Uterus (tissue), 4 donors: ENCODE data around the gene ELOVL2. TPM values are rescaled to one million over a fixed set of nuclear protein-coding genes. Genes with fewer than 3 reads are reported as not detected.

Experiments used
- DNase-seq, 2 donors: peaks; one replicate each; pipeline ENCODE4 v3.0.0-alpha.2; 2019 to 2020
- H3K27ac ChIP-seq, 2 donors: fragments of 200-600 bp; sonication (generic); 1 replicate in 1 of 2; 2 replicates in 1 of 2; pipeline ENCODE4 v1.5.1; 2016 to 2018
- H3K27me3 ChIP-seq, 2 donors: fragments of 200-600 bp; sonication (generic); one replicate each; pipeline ENCODE4 v1.5.1; 2018 to 2019; ENCODE audit warnings: control low read depth in 1 of 2
- H3K36me3 ChIP-seq, 2 donors: fragments of 200-600 bp; sonication (generic); one replicate each; pipeline ENCODE4 v1.5.1; 2019; ENCODE audit warnings: control low read depth in 1 of 2
- H3K4me1 ChIP-seq, 2 donors: fragments of 200-600 bp; sonication (generic); one replicate each; pipeline ENCODE4 v1.5.1; 2018 to 2019; ENCODE audit warnings: control low read depth in 1 of 2
- H3K4me3 ChIP-seq, 2 donors: fragments of 200-600 bp; sonication (generic); 1 replicate in 1 of 2; 2 replicates in 1 of 2; pipeline ENCODE4 v1.5.1; 2018 to 2019; ENCODE audit warnings: mild to moderate bottlenecking in 1 of 2
- H3K9me3 ChIP-seq, 2 donors: fragments of 200-600 bp; sonication (generic); one replicate each; pipeline ENCODE4 v1.5.1; 2019; ENCODE audit warnings: control low read depth in 1 of 2
- POLR2A ChIP-seq, 2 donors: fragments of 450-650 bp; IDR thresholded peaks; one replicate each; pipeline ENCODE4 v1.6.1; 2016; ENCODE audit warnings: antibody characterized with exemption in 2 of 2, mild to moderate bottlenecking in 1 of 2, moderate library complexity in 1 of 2
- intact Hi-C: fragments of 100-400 bp; cut with DNase I; formaldehyde crosslinking; loops from one replicate; pipeline ENCODE4 v1.15.1; 2023; ENCODE audit warnings: low total_unique reads
- total RNA-seq, 4 donors: library from RNA; depleted of rRNA in 3 of 4; stranded (reverse); fragments of >200 nt in 3 of 4; gene quantifications; one replicate each; pipeline versions ENCODE4 v1.1.0 to v1.2.4, GENCODE V29; 2014 to 2023
- TF ChIP-seq, protein P1 (sequence below), 4 experiments: fragments of 200-600 bp in 2 of 4; fragments of 450-650 bp in 2 of 4; sonication (generic) in 2 of 4; IDR thresholded peaks; one replicate each; pipeline ENCODE4 v1.5.1; 2016 to 2019; ENCODE audit warnings: antibody characterized with exemption in 4 of 4, mild to moderate bottlenecking in 2 of 4, moderate library complexity in 1 of 4
- donor health status: DM: yes; HTN: yes; CAD: no.

The ELOVL2 gene
- total RNA-seq, 4 donors from 2014 or later = 0.09 to 3.5 TPM; not detected in 2

DNA sequence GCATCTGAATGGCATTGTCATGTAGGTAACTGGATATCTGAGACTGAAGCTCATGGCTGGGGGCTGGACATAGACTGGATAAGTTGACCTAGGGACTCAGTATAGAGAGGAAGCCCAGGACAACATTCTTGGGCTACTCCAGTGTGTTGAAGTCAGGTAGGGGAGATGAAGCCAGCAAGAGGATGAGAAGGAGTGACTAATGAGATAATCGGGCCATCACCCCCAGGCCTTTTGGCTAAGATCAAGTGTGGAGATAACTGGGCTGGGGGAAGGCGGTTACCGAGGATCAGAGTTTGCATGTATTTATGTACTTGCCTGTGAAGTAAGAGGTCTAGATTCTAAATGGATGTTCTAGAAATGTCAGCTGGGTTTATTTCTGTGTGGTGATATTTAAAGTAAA lies 73.4 kb downstream of the ELOVL2 start:
- intact Hi-C loops = no loop called here
- no peak overlapping the region for H3K4me3 ChIP-seq
- DNase-seq = no peak
- H3K9me3 ChIP-seq = peaks cover 0 to 4% of the 10 kb centered on the region in 2 donors
- TF ChIP-seq, protein P1, sequence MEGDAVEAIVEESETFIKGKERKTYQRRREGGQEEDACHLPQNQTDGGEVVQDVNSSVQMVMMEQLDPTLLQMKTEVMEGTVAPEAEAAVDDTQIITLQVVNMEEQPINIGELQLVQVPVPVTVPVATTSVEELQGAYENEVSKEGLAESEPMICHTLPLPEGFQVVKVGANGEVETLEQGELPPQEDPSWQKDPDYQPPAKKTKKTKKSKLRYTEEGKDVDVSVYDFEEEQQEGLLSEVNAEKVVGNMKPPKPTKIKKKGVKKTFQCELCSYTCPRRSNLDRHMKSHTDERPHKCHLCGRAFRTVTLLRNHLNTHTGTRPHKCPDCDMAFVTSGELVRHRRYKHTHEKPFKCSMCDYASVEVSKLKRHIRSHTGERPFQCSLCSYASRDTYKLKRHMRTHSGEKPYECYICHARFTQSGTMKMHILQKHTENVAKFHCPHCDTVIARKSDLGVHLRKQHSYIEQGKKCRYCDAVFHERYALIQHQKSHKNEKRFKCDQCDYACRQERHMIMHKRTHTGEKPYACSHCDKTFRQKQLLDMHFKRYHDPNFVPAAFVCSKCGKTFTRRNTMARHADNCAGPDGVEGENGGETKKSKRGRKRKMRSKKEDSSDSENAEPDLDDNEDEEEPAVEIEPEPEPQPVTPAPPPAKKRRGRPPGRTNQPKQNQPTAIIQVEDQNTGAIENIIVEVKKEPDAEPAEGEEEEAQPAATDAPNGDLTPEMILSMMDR (IDR thresholded peaks at IDR 0.05) = no peak
- no peak for TF ChIP-seq POLR2A (IDR thresholded peaks at IDR 0.05)
- no peaks in the 10 kb centered on the region for H3K27me3 ChIP-seq
- H3K4me1 ChIP-seq = no peaks in the 10 kb centered on the region
- no peak overlapping the region for H3K27ac ChIP-seq
- H3K36me3 ChIP-seq = no peaks in the 10 kb centered on the region

DNA sequence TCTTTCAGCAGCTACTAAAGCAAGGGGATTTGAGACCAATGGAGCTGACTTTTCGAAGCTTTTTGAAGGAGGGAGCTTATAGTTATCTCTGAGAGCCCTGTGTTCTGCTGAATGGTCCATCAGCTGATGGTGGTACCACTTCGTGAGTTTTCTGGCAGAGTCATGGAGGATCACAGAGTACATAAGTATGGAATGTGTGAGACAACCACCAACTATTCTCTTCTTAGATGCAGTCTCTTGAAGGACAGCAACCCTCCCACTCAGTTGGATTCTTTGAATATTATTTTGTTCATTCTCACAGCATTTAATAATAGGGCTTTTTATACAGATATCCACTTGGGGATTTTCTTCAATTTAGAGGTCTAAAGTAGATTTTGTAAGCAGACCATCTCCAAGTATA lies 75.3 kb downstream of the ELOVL2 start:
- TF ChIP-seq POLR2A (IDR thresholded peaks at IDR 0.05) = no peak
- TF ChIP-seq, protein P1 (IDR thresholded peaks at IDR 0.05) = no peak
- Histone ChIP-seq H3K4me1 (no peaks in the 10 kb centered on the region), H3K27me3 (no peaks in the 10 kb centered on the region), H3K9me3 (peaks cover 0 to 4% of the 10 kb centered on the region in 2 donors), H3K36me3 (no peaks in the 10 kb centered on the region), H3K27ac (no peak overlapping the region), H3K4me3 (no peak overlapping the region)
- DNase-seq = no peak
- intact Hi-C loops = no loop called here

DNA sequence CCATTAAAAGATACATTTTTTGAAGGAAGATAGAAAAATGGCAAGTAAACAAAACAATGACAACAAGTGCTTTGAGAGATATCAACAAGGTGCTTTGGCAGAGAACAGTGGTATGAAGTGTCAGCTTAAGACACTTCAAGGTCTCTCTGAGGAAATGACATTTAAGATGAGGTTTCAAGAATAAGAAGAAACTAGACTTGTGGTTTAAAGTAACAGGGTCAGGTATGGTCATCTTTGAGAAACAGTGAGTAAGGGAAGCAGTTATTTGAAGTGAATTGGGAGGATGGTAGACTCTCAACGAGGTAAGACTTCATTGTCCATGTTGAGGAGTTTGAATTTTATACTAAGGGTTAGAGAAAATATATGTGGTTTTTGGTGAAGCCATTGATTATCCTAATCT lies 79.4 kb downstream of the ELOVL2 start:
- H3K4me3 ChIP-seq = no peak overlapping the region
- TF ChIP-seq, protein P1 (IDR thresholded peaks at IDR 0.05) = no peak
- intact Hi-C loops = no loop called here
- no peaks in the 10 kb centered on the region for H3K4me1 ChIP-seq
- no peaks in the 10 kb centered on the region for H3K36me3 ChIP-seq
- no peaks in the 10 kb centered on the region for H3K27me3 ChIP-seq
- no peak overlapping the region for H3K27ac ChIP-seq
- DNase-seq = no peak
- H3K9me3 ChIP-seq = peaks cover 0 to 4% of the 10 kb centered on the region in 2 donors

DNA sequence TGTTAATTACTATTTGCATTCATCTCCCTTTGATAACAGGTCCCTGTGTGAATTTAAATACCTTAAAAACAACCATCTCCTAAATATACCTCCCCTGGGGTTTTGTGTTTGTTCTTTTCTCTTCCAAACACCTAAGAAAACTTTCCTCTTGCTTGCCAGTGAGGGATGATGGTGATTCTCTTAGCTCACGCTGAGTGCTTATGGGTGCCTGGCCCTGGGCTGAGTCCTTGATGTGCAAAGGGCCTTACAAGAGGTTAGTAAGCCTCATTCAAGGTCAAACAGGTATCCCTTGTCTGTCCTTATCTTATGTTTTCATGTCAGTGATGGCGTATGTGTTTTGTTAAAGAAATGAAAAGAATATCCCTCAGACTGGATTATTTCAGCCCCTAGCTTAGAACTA lies 81.0 kb downstream of the ELOVL2 start:
- Histone ChIP-seq H3K27ac (no peak overlapping the region), H3K36me3 (no peaks in the 10 kb centered on the region), H3K4me1 (no peaks in the 10 kb centered on the region), H3K27me3 (no peaks in the 10 kb centered on the region), H3K9me3 (peaks cover 0 to 4% of the 10 kb centered on the region in 2 donors), H3K4me3 (no peak overlapping the region)
- no peak for TF ChIP-seq POLR2A (IDR thresholded peaks at IDR 0.05)
- TF ChIP-seq, protein P1 (IDR thresholded peaks at IDR 0.05) = no peak
- intact Hi-C loops = no loop called here
- no peak for DNase-seq

DNA sequence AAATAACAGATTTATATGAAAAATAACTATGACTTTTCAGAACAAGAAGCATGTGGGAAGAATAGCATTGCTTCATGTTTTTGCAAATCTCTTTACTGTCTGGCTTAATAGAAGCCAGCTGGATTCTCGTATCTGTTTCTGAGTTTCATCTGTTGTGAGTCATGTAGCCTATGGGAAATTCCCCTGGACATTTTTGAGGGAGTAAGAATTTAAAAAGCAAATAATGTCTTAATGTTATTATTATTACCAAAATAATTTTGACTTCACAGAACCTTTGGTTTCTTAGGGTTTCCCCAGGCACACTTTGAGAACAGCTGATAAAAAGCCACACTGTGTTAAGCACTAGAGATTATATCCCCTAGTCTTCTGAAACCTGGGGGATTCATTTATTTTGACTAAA lies 81.4 kb downstream of the ELOVL2 start:
- no peaks in the 10 kb centered on the region for H3K4me1 ChIP-seq
- intact Hi-C loops = no loop called here
- H3K9me3 ChIP-seq = peaks cover 0 to 4% of the 10 kb centered on the region in 2 donors
- no peak overlapping the region for H3K27ac ChIP-seq
- no peak overlapping the region for H3K4me3 ChIP-seq
- TF ChIP-seq, protein P1 (IDR thresholded peaks at IDR 0.05) = no peak
- TF ChIP-seq POLR2A (IDR thresholded peaks at IDR 0.05) = no peak
- no peaks in the 10 kb centered on the region for H3K27me3 ChIP-seq
- DNase-seq = no peak
- no peaks in the 10 kb centered on the region for H3K36me3 ChIP-seq
